ENCODE measurements around the gene CIRBP. TPM values are rescaled to one million over a fixed set of nuclear protein-coding genes. Genes with fewer than 3 reads are reported as not detected.
"Not testable (repeated sequence)": the region's sequence is repeated elsewhere in the genome, so short reads cannot be mapped to it uniquely, and the experiment has no call there.

The CIRBP gene
- polyA plus RNA-seq, 3 donors, result 737 to 892 (median 800) TPM

- not testable (repeated sequence) for DNase-seq (ENCODE audit: low read depth in 3 of 3, low spot score in 2 of 3)
These were observed 36.2 kb downstream of the CIRBP start for GRCh38 chr19:1305354-1305753.

GRCh38 chr19:1307320-1307719, 38.2 kb downstream of the CIRBP start:
- no peak for DNase-seq (ENCODE audit: low read depth in 3 of 3, low spot score in 2 of 3)

- no peak for DNase-seq (ENCODE audit: low read depth in 3 of 3, low spot score in 2 of 3)
These were observed 38.7 kb downstream of the CIRBP start for GRCh38 chr19:1307755-1308303.

GRCh38 chr19:1308718-1309117, 39.6 kb downstream of the CIRBP start:
- no peak for DNase-seq (ENCODE audit: low read depth in 3 of 3, low spot score in 2 of 3)

- no peak for DNase-seq (ENCODE audit: low read depth in 3 of 3, low spot score in 2 of 3)
These were observed 41.1 kb downstream of the CIRBP start for GRCh38 chr19:1309977-1310852.

- no peak for DNase-seq (ENCODE audit: low read depth in 3 of 3, low spot score in 2 of 3)
These were observed 41.7 kb downstream of the CIRBP start for GRCh38 chr19:1310853-1311180.

GRCh38 chr19:1311543-1312091, 42.5 kb downstream of the CIRBP start:
- DNase-seq (ENCODE audit: low read depth in 3 of 3, low spot score in 2 of 3), result no peak

GRCh38 chr19:1312767-1313694, 43.9 kb downstream of the CIRBP start:
- no peak for DNase-seq (ENCODE audit: low read depth in 3 of 3, low spot score in 2 of 3)

- no peak for DNase-seq (ENCODE audit: low read depth in 3 of 3, low spot score in 2 of 3)
These were observed 44.8 kb downstream of the CIRBP start for GRCh38 chr19:1313695-1314613.

GRCh38 chr19:1315470-1316166, 46.5 kb downstream of the CIRBP start:
- no peak for DNase-seq (ENCODE audit: low read depth in 3 of 3, low spot score in 2 of 3)

GRCh38 chr19:1316466-1316865, 47.3 kb downstream of the CIRBP start:
- no peak for DNase-seq (ENCODE audit: low read depth in 3 of 3, low spot score in 2 of 3)

GRCh38 chr19:1317274-1318003, 48.3 kb downstream of the CIRBP start:
- DNase-seq (ENCODE audit: low read depth in 3 of 3, low spot score in 2 of 3), result no peak

- no peak for DNase-seq (ENCODE audit: low read depth in 3 of 3, low spot score in 2 of 3)
These were observed 49.7 kb downstream of the CIRBP start for GRCh38 chr19:1318678-1319471.

- not testable (repeated sequence) for DNase-seq (ENCODE audit: low read depth in 3 of 3, low spot score in 2 of 3)
These were observed 51.1 kb downstream of the CIRBP start for GRCh38 chr19:1320282-1320650.

- DNase-seq (ENCODE audit: low read depth in 3 of 3, low spot score in 2 of 3), result no peak
These were observed 52.4 kb downstream of the CIRBP start for GRCh38 chr19:1321539-1321938.

GRCh38 chr19:1322198-1322981, 53.3 kb downstream of the CIRBP start:
- no peak for DNase-seq (ENCODE audit: low read depth in 3 of 3, low spot score in 2 of 3)

GRCh38 chr19:1324249-1324805, 55.2 kb downstream of the CIRBP start:
- DNase-seq (ENCODE audit: low read depth in 3 of 3, low spot score in 2 of 3), result no peak

All from right renal cortex interstitium (tissue), 3 donors.